K562 (cell line): ENCODE data around the gene PAPSS2.

Experiments
- CREB1 ChIP-seq, 2 experiments: sonication (generic) in 1 of 2; formaldehyde crosslinking in 1 of 2; IDR thresholded peaks; 2 replicates each; pipeline versions ENCODE4 v1.6.1 to v1.8.0; 2012 to 2022; ENCODE audit warnings: inconsistent platforms in 1 of 2, mild to moderate bottlenecking in 1 of 2, missing genetic modification reagents in 1 of 2, moderate library complexity in 1 of 2
- CTCF ChIP-seq, 3 experiments: IDR thresholded peaks in 2 of 3; conservative IDR thresholded peaks in 1 of 3; 2 replicates each; pipeline ENCODE4 v1.5.1; 2011 to 2012; ENCODE audit warnings: low read length in 3 of 3, mild to moderate bottlenecking in 3 of 3, control low read depth in 2 of 3, improper control_type of control experiment in 1 of 3, inconsistent platforms in 1 of 3, low read depth in 1 of 3, mixed read lengths in 1 of 3, moderate library complexity in 1 of 3; ENCODE audit not compliant: insufficient read depth in 2 of 3
- FOXA3 ChIP-seq, 2 experiments: fragments of 450-650 bp in 1 of 2; sonication (generic) in 1 of 2; formaldehyde crosslinking; IDR thresholded peaks in 1 of 2; conservative IDR thresholded peaks in 1 of 2; 2 replicates each; pipeline versions ENCODE4 v1.4.0 to v1.8.0; 2020 to 2022; ENCODE audit warnings: mild to moderate bottlenecking in 2 of 2, missing genetic modification reagents in 1 of 2
- GTF2F1 ChIP-seq: IDR thresholded peaks from 2 replicates; pipeline ENCODE4 v1.6.1; 2011; ENCODE audit warnings: low read depth, low read length, improper control_type of control experiment
- HDGF ChIP-seq: fragments of 450-650 bp; IDR thresholded peaks from 2 replicates; pipeline ENCODE4 v1.6.1; 2016
- IFI16 ChIP-seq: fragments of 250-450 bp; sonication (Bioruptor Pico); IDR thresholded peaks from 2 replicates; pipeline ENCODE4 v2.1.2; 2022; ENCODE audit warnings: mild to moderate bottlenecking, inconsistent platforms
- MXI1 ChIP-seq: IDR thresholded peaks from 2 replicates; pipeline ENCODE4 v1.6.1; 2011; ENCODE audit warnings: low read depth, mild to moderate bottlenecking, improper control_type of control experiment, low read length
- PREB ChIP-seq: sonication (generic); formaldehyde crosslinking; IDR thresholded peaks from 2 replicates; pipeline ENCODE4 v1.8.1; 2023; ENCODE audit warnings: mild to moderate bottlenecking, missing genetic modification reagents
- RNF2 ChIP-seq: sonication (generic); IDR thresholded peaks from 2 replicates; pipeline ENCODE4 v1.6.1; 2016
- ZNF274 ChIP-seq: IDR thresholded peaks from 2 replicates; pipeline ENCODE4 v1.6.1; 2011; ENCODE audit warnings: low read depth, mild to moderate bottlenecking, low read length, moderate library complexity, borderline replicate concordance
- ZNF740 ChIP-seq, 3 experiments: fragments of 200-800 bp in 1 of 3; sonication (Bioruptor generic) in 1 of 3; sonication (generic) in 1 of 3; formaldehyde crosslinking in 1 of 3; IDR thresholded peaks; 2 replicates each; pipeline versions ENCODE4 v1.6.1 to v1.8.0; 2016 to 2022; ENCODE audit warnings: mild to moderate bottlenecking in 2 of 3, missing compliant biosample characterization in 2 of 3, missing genetic modification characterization in 2 of 3, missing genetic modification reagents in 1 of 3

DNA sequence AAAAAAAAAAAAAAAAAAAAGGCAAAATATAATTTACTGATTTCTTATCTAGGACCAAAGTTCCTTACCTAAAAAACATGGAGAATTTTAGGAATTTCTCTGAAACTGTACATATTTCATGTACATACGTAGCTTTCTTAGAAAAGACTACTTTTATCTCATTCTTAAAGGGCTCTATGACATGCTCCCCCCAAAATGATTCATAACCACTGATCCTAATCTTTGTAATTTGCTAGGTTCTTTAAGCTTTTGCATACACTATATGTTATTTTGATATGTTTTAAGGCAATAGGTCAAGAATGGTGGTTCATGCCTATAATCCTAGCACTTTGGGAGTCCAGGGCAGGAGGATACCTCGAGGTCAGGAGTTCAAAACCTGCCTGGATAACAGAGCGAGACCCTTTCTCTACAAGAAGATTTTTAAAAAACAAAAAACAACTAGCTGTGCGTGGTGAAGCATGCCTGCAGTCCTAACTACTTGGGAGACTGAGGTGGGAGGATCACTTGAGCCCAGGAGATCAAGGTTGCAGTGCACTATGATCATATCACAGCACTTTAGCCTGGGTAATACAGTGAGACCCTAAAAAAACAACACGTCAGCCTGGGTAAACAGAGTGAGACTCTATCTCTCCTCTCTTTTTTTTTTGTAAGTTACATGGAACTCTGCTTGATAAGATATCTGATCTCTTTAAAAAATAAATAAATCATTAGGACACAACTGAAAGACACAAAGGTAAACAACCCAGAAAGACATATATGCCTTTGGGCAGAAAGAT is 103.6 kb downstream of the PAPSS2 start:
- TF ChIP-seq GTF2F1 (no peak), CTCF (IDR thresholded peaks at IDR 0.05 in 2 of 3, conservative IDR thresholded peaks at IDR 0.05 in 1 of 3; ENCODE audit: insufficient read depth in 2 of 3, low read depth in 1 of 3, low read length in 3 of 3) (no peak), FOXA3 (CRISPR knock-in tag; conservative IDR thresholded peaks at IDR 0.05 in 1 of 2, IDR thresholded peaks at IDR 0.05 in 1 of 2) (no peak), CREB1 (IDR thresholded peaks at IDR 0.05) (no peak), CREB1 (CRISPR knock-in tag; IDR thresholded peaks at IDR 0.05) (no peak), ZNF274 (no peak), ZNF740 (CRISPR knock-in tag; IDR thresholded peaks at IDR 0.05) (no peak), ZNF740 (tag; IDR thresholded peaks at IDR 0.05) (no peak), RNF2 (no peak), HDGF (no peak), IFI16 (CRISPR knock-in tag) (no peak), PREB (CRISPR knock-in tag) (no peak), MXI1 (no peak)
